Medulla oblongata (tissue), 1 donor: ENCODE measurements around the gene MARS2.
"Not testable (repeated sequence)": the region's sequence is repeated elsewhere in the genome, so short reads cannot be mapped to it uniquely, and the experiment has no call there.

Experiments used
- DNase-seq: peaks from one replicate; pipeline ENCODE4 v3.0.0-alpha.2; 2015; ENCODE audit errors: extremely low spot score

The MARS2 gene

GRCh38 chr2:197706839-197707207, 1.7 kb downstream of the MARS2 start:
- no peak for DNase-seq

- DNase-seq, result peak; percentile 78
These were observed 2.4 kb downstream of the MARS2 start for GRCh38 chr2:197707316-197708213.

GRCh38 chr2:197708331-197708730, 3.2 kb downstream of the MARS2 start:
- DNase-seq, result no peak

GRCh38 chr2:197709140-197709539, 4.0 kb downstream of the MARS2 start:
- DNase-seq, result not testable (repeated sequence)

DNA sequence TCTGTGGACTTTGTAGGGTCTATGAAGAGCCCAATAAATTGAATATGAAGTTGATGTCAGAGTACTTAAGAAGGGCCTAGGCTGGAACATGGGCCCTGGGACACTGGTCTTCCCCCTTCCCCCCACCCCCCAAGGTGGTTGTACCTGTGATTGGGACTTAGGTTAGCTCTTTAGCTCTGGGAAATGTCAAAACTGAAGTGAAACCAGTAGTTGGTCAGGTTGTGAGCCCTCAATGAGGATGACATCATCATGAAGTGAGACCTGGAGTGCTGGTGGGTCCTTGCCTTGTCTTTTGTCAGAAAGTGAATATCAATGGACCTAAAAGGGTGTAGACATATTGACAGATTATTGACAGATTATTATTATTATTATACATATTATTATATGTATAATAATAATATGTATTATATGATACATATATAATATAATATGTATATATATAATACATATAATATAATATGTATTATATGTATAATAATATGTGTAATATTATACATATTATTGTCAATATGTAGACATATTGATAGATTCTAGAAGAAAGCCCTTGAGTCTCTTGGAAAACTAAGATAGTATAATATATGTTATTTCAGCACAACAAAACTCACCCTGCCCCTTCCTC, 5.4 kb downstream of the MARS2 start:
- no peak for DNase-seq

DNA sequence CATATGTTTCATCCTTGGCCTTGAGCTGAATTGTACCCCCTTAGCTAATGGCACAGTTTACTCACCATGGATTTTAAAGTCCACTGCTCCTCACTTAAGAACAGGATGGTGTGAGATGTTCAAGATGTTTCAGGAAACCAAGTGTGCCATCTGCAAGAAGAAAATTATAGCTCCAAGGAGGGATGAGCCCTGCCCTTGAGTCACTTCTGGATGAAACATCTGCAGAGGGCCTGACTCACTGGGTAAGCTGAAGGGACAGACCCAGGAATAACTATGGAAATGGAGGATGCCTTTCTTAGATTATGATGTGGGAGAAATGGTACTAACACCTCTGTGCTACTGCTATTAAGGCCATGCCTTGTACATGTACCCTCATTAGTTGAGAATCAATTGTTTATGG, 6.4 kb downstream of the MARS2 start:
- no peak for DNase-seq

DNA sequence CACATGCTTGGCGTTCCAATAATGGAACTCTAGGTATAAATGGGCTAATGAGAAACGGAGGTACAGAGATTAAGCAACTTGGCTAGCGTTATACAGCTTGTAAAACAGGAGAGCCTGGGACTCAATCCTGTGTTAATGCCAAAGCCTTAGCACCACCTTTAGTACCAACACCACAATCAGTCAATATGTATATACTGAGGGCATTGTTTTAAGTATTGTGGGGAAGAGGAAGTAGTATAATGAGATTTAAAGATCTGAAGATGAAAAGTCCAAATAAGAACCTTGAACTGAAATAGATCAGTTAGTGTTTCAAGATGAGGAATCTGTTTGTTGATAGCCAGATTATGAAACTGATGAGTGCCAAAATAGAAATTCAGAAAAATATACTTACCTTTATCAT, 8.1 kb downstream of the MARS2 start:
- no peak for DNase-seq

GRCh38 chr2:197717863-197718262, 12.7 kb downstream of the MARS2 start:
- no peak for DNase-seq

GRCh38 chr2:197727011-197727410, 21.8 kb downstream of the MARS2 start:
- no peak for DNase-seq

DNA sequence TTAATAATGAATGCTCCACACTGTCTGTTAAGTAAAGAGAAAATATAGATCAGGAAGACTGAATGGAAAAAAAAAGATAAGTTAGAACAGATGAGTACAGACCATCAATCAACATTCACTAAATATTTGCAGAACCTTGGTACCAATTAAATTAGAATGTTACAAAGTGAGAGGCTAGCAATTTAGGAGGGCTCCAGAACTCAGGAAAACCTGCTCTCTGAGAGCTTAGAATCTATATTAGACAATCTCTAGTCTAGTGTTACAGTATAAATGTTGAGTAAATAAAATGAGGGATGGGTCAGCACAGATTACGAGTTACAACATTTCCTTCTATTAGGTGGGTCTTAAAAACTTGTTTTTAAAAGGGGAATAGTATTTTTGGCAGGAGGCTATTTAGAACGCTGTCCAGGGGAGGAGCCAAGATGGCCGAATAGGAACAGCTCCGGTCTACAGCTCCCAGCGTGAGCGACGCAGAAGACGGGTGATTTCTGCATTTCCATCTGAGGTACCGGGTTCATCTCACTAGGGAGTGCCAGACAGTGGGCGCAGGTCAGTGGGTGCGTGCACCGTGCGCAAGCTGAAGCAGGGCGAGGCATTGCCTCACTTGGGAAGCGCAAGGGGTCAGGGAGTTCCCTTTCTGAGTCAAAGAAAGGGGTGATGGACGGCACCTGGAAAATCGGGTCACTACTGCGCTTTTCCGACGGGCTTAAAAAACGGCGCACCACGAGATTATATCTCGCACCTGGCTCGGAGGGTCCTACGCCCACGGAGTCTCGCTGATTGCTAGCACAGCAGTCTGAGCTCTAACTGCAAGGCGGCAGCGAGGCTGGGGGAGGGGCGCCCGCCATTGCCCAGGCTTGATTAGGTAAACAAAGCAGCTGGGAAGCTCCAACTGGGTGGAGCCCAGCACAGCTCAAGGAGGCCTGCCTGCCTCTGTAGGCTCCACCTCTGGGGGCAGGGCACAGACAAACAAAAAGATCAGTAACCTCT, 23.7 kb downstream of the MARS2 start:
- DNase-seq, result not testable (repeated sequence)

DNA sequence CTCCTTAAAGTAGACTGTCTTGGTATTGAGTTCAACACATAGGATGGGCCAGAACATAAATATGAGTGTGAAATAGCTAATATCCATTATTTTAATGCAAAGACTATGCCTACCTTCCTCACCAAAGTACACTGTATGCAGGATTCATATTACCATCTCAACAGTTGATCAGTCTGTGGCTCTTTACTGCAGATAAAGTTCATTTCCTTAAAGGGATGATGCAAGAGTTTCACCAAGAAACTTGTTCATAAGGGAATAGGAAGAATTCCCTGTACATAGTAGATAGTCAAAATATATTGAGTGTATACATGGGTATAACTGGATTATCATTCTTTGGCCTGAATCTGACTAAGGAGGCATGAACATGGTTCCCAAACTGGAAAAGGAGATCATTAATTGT, 35.0 kb downstream of the MARS2 start:
- no peak for DNase-seq
